Measurements from ENCODE around the gene STK24. TPM values are rescaled to one million over a fixed set of nuclear protein-coding genes. Genes with fewer than 3 reads are reported as not detected.

STK24 gene
- total and polyA plus RNA-seq, 2 of the 8 experiments (the other 6 are each of a cell fraction or from before 2014, with no cell fraction given) = 62.8 to 143 TPM

DNA sequence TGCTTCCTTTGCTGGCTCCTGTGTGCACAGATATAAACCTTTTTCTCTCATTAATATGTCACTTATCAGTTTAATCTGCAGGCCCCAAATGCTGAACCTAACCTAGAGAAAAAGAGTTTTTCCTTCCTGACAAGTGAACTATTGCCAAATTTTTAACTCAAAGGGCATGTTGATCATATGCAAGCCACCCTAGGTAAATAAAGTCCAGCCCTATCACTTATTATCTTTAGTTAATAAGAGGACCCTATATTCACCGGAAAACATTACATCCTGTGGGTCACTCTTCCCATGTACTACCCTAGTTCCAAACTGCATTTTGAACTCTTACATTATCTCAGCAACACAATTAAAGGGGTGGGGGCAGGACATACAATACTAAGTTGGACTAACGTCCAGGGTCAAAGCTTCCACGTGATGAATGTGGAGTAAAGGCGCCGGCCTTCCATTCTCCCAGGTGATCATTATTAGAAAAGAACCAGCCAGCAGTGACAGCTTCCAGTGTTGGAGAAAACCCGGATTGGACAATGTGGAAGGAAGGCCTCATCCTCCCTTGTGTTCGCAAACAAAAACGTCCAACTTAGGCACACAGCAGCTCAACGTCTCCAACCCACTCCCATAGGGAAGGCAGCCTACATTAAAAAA lies 86.6 kb downstream of the STK24 start (continued):
- TF ChIP-seq, protein P1, sequence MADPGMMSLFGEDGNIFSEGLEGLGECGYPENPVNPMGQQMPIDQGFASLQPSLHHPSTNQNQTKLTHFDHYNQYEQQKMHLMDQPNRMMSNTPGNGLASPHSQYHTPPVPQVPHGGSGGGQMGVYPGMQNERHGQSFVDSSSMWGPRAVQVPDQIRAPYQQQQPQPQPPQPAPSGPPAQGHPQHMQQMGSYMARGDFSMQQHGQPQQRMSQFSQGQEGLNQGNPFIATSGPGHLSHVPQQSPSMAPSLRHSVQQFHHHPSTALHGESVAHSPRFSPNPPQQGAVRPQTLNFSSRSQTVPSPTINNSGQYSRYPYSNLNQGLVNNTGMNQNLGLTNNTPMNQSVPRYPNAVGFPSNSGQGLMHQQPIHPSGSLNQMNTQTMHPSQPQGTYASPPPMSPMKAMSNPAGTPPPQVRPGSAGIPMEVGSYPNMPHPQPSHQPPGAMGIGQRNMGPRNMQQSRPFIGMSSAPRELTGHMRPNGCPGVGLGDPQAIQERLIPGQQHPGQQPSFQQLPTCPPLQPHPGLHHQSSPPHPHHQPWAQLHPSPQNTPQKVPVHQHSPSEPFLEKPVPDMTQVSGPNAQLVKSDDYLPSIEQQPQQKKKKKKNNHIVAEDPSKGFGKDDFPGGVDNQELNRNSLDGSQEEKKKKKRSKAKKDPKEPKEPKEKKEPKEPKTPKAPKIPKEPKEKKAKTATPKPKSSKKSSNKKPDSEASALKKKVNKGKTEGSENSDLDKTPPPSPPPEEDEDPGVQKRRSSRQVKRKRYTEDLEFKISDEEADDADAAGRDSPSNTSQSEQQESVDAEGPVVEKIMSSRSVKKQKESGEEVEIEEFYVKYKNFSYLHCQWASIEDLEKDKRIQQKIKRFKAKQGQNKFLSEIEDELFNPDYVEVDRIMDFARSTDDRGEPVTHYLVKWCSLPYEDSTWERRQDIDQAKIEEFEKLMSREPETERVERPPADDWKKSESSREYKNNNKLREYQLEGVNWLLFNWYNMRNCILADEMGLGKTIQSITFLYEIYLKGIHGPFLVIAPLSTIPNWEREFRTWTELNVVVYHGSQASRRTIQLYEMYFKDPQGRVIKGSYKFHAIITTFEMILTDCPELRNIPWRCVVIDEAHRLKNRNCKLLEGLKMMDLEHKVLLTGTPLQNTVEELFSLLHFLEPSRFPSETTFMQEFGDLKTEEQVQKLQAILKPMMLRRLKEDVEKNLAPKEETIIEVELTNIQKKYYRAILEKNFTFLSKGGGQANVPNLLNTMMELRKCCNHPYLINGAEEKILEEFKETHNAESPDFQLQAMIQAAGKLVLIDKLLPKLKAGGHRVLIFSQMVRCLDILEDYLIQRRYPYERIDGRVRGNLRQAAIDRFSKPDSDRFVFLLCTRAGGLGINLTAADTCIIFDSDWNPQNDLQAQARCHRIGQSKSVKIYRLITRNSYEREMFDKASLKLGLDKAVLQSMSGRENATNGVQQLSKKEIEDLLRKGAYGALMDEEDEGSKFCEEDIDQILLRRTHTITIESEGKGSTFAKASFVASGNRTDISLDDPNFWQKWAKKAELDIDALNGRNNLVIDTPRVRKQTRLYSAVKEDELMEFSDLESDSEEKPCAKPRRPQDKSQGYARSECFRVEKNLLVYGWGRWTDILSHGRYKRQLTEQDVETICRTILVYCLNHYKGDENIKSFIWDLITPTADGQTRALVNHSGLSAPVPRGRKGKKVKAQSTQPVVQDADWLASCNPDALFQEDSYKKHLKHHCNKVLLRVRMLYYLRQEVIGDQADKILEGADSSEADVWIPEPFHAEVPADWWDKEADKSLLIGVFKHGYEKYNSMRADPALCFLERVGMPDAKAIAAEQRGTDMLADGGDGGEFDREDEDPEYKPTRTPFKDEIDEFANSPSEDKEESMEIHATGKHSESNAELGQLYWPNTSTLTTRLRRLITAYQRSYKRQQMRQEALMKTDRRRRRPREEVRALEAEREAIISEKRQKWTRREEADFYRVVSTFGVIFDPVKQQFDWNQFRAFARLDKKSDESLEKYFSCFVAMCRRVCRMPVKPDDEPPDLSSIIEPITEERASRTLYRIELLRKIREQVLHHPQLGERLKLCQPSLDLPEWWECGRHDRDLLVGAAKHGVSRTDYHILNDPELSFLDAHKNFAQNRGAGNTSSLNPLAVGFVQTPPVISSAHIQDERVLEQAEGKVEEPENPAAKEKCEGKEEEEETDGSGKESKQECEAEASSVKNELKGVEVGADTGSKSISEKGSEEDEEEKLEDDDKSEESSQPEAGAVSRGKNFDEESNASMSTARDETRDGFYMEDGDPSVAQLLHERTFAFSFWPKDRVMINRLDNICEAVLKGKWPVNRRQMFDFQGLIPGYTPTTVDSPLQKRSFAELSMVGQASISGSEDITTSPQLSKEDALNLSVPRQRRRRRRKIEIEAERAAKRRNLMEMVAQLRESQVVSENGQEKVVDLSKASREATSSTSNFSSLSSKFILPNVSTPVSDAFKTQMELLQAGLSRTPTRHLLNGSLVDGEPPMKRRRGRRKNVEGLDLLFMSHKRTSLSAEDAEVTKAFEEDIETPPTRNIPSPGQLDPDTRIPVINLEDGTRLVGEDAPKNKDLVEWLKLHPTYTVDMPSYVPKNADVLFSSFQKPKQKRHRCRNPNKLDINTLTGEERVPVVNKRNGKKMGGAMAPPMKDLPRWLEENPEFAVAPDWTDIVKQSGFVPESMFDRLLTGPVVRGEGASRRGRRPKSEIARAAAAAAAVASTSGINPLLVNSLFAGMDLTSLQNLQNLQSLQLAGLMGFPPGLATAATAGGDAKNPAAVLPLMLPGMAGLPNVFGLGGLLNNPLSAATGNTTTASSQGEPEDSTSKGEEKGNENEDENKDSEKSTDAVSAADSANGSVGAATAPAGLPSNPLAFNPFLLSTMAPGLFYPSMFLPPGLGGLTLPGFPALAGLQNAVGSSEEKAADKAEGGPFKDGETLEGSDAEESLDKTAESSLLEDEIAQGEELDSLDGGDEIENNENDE (IDR thresholded peaks at IDR 0.05; ENCODE audit: insufficient replicate concordance, low read length) = no peak
- TF ChIP-seq POLR2A (IDR thresholded peaks at IDR 0.05; ENCODE audit: control extremely low read depth in 1 of 2, low read depth in 2 of 2, low read length in 2 of 2) (no peak), YY1 (IDR thresholded peaks at IDR 0.05; ENCODE audit: low read depth, low read length) (no peak), SP1 (IDR thresholded peaks at IDR 0.05; ENCODE audit: low read depth, low read length) (no peak), CBX5 (IDR thresholded peaks at IDR 0.05; ENCODE audit: low read depth, low read length) (no peak), SIRT6 (IDR thresholded peaks at IDR 0.05; ENCODE audit: low read length) (no peak), ASH2L (IDR thresholded peaks at IDR 0.05; ENCODE audit: low read length) (no peak), EP300 (IDR thresholded peaks at IDR 0.05; ENCODE audit: borderline replicate concordance in 1 of 2, low read depth in 2 of 2, low read length in 2 of 2) (no peak), GTF2F1 (IDR thresholded peaks at IDR 0.05; ENCODE audit: borderline replicate concordance, low read depth, low read length) (no peak), CREB1 (IDR thresholded peaks at IDR 0.05) (no peak), TCF12 (IDR thresholded peaks at IDR 0.05; ENCODE audit: low read depth, low read length) (no peak), CBX8 (IDR thresholded peaks at IDR 0.05; ENCODE audit: borderline replicate concordance, low read depth, low read length) (no peak), EGR1 (IDR thresholded peaks at IDR 0.05; ENCODE audit: borderline replicate concordance, low read depth, low read length) (no peak)
